ENCODE results near the gene WDR88.

DNA sequence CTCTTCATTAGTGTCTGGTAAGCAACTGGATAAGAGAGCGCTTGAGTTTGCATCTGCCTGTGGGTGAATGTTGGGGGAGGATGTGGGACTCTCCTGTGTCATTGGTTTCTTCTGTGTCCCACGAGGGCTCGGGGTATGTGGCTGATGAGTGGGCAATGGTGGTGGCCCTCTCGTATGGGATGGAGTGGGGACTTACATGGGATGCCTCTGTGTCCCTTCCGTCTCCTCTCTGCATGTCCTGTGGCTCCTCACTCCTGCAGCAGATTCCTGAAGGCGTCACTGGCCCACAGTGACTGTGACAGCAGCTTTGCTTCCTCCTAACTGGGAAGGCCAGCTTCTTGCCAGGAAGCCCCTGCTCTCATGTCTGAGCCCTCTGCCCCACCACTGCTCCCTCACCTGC is 59.6 kb downstream of the WDR88 start:
- no peak for TF ChIP-seq KDM5A (IDR thresholded peaks at IDR 0.05)
- no peak for TF ChIP-seq RFX5 (IDR thresholded peaks at IDR 0.05)
- TF ChIP-seq POLR2A (IDR thresholded peaks at IDR 0.05; ENCODE audit: low read length): no peak
- TF ChIP-seq, protein P1, sequence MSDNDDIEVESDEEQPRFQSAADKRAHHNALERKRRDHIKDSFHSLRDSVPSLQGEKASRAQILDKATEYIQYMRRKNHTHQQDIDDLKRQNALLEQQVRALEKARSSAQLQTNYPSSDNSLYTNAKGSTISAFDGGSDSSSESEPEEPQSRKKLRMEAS (IDR thresholded peaks at IDR 0.05): no peak
- TF ChIP-seq EP300 (IDR thresholded peaks at IDR 0.05): no peak
- TF ChIP-seq, protein P2, sequence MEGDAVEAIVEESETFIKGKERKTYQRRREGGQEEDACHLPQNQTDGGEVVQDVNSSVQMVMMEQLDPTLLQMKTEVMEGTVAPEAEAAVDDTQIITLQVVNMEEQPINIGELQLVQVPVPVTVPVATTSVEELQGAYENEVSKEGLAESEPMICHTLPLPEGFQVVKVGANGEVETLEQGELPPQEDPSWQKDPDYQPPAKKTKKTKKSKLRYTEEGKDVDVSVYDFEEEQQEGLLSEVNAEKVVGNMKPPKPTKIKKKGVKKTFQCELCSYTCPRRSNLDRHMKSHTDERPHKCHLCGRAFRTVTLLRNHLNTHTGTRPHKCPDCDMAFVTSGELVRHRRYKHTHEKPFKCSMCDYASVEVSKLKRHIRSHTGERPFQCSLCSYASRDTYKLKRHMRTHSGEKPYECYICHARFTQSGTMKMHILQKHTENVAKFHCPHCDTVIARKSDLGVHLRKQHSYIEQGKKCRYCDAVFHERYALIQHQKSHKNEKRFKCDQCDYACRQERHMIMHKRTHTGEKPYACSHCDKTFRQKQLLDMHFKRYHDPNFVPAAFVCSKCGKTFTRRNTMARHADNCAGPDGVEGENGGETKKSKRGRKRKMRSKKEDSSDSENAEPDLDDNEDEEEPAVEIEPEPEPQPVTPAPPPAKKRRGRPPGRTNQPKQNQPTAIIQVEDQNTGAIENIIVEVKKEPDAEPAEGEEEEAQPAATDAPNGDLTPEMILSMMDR (IDR thresholded peaks at IDR 0.05): no peak
- no peak for TF ChIP-seq MYC (IDR thresholded peaks at IDR 0.05; ENCODE audit: borderline replicate concordance, low read length)
- no peak for TF ChIP-seq JUNB (IDR thresholded peaks at IDR 0.05)
- no peak for TF ChIP-seq CBX2 (IDR thresholded peaks at IDR 0.05; ENCODE audit: borderline replicate concordance, low read depth)
- TF ChIP-seq CHD4 (IDR thresholded peaks at IDR 0.05; ENCODE audit: borderline replicate concordance): no peak
- TF ChIP-seq, protein P3, sequence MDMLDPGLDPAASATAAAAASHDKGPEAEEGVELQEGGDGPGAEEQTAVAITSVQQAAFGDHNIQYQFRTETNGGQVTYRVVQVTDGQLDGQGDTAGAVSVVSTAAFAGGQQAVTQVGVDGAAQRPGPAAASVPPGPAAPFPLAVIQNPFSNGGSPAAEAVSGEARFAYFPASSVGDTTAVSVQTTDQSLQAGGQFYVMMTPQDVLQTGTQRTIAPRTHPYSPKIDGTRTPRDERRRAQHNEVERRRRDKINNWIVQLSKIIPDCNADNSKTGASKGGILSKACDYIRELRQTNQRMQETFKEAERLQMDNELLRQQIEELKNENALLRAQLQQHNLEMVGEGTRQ (IDR thresholded peaks at IDR 0.05): no peak
- no peak for TF ChIP-seq MAZ (IDR thresholded peaks at IDR 0.05; ENCODE audit: borderline replicate concordance, low read depth, low read length)
- TF ChIP-seq RCOR1 (IDR thresholded peaks at IDR 0.05; ENCODE audit: low read depth, low read length): no peak

Measured in A549 (cell line).